Activated naive CD8-positive, alpha-beta T cell (primary cell): ENCODE measurements around the gene MTMR2.
"Not testable (repeated sequence)": the region's sequence is repeated elsewhere in the genome, so short reads cannot be mapped to it uniquely, and the experiment has no call there.

Source experiments
- H3K27ac Mint-ChIP-seq: one replicate; pipeline ENCODE4 v1.8.0; 2021; ENCODE audit warnings: mixed read lengths
- H3K27me3 Mint-ChIP-seq: one replicate; pipeline ENCODE4 v1.8.0; 2021; ENCODE audit warnings: mixed read lengths
- H3K36me3 Mint-ChIP-seq: one replicate; pipeline ENCODE4 v1.8.0; 2021; ENCODE audit warnings: mixed read lengths
- H3K4me1 Mint-ChIP-seq: one replicate; pipeline ENCODE4 v1.8.0; 2021; ENCODE audit warnings: low read depth, mixed read lengths
- H3K4me3 Mint-ChIP-seq: one replicate; pipeline ENCODE4 v1.8.0; 2021; ENCODE audit warnings: mild to moderate bottlenecking, mixed read lengths
- H3K9me3 Mint-ChIP-seq: one replicate; pipeline ENCODE4 v1.8.0; 2021; ENCODE audit warnings: low read depth, mixed read lengths

Gene MTMR2

DNA sequence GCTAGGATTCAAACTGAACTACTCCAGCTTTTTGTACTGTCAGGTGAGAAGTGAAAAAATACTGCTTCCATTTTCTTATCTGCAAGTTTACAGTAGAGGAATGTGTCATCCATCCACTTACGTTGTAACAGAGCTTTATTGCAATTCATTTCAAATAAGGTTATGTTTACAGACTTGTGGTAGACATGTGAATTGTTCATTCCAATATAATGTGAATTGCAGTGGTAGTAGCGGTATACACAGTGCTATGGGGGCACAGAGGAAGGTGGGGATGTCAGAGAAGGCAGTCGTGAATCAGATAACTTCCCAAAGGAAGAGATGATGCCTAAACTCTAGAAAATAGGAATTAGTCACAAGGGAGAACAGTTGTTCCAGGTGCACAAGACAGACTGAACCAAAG, 91.1 kb downstream of the MTMR2 start:
- no peaks in the 10 kb centered on the region for H3K27me3 Mint-ChIP-seq
- H3K27ac Mint-ChIP-seq, result peak overlapping the region; percentile 34
- peaks cover 5% of the 10 kb centered on the region for H3K4me1 Mint-ChIP-seq
- no peaks in the 10 kb centered on the region for H3K9me3 Mint-ChIP-seq
- peaks cover 6% of the 10 kb centered on the region for H3K36me3 Mint-ChIP-seq
- H3K4me3 Mint-ChIP-seq, result no peak overlapping the region

DNA sequence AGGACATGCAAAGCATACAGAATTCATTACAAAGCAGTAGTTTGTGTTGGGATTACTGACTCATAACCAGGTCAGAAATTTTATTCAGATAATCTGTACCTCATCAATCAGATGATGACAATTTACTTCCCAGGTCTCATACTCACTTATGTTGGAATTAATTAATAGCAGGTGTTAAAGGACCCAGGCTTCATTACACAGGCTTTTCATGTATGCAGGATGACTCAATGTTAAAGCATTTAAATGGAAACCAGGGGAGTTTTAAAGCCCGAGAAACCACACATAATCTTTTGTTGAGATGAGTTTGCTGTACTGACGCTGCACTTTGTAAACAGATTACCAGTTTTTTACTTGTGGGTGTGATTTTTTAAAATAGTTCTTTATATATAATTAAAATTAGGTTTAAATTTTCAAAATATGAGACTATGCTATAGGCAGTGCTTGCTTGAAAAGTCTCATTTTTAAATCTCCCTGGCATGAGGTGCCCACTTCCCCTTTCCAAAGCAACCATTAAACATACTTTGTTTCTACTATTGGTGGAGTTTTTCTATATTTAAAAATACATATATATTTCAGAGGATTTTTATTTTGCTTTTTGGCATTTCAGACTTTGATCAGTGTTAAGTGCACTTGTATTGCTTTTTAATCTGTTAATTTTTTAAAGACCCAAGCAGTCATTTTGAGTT, 92.6 kb downstream of the MTMR2 start:
- Mint-ChIP-seq H3K4me1 (peaks cover 5% of the 10 kb centered on the region), H3K9me3 (no peaks in the 10 kb centered on the region), H3K36me3 (peaks cover 6% of the 10 kb centered on the region), H3K27ac (peak overlapping the region; percentile 46), H3K4me3 (no peak overlapping the region), H3K27me3 (no peaks in the 10 kb centered on the region)

DNA sequence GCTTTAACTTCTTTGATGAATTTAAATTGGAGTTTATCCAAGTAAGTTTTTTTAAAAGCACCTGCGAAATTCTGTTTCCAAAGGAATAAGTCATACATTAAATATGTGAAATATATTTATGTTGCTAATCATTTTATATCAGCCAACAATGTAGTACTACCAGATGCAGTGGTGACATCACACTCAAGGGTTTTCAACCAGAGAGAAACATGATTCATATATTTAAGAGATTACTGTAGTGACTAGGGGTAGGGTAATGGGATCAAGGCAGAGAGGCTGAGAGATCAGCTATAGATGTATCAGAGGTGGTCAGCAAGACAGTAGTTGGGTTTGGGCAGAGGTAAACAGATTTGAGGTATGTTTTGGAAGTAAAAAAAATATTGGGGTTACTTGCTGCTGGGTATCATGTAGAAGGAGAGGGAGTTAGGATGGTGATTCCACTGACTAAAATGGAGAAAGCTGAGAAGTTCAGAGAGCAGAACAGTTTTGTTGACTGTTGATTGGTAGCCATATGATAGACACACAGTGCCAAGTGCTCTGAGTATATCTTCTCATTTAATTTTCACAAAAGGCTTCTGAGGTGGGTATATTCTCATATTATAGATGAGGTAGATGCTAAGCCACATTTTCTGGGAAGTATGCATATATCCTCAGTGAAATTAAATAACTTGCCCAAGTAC, 94.2 kb downstream of the MTMR2 start:
- peaks cover 11% of the 10 kb centered on the region for H3K36me3 Mint-ChIP-seq
- H3K27me3 Mint-ChIP-seq, result no peaks in the 10 kb centered on the region
- H3K9me3 Mint-ChIP-seq, result no peaks in the 10 kb centered on the region
- H3K4me3 Mint-ChIP-seq, result no peak overlapping the region
- H3K27ac Mint-ChIP-seq, result peak overlapping the region; percentile 55
- H3K4me1 Mint-ChIP-seq, result peaks cover 5% of the 10 kb centered on the region

DNA sequence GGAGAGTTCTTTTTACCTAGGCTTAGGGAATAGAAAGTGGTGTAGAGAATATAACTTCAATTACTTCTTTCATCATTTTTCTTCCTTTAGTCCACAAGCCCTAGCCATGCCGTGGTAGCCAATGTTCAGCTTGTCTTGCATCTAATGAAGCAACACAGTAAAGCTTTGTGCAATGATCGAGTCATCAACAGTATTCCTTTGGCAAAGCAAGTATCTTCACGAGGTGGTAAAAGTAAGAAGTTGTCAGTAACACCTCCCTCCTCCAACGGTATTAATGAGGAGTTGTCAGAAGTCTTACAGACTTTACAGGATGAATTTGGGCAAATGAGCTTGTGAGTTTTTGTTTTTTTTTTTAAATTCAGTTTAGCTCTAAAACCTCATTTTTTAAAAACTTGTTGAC, 96.2 kb downstream of the MTMR2 start:
- no peak overlapping the region for H3K4me3 Mint-ChIP-seq
- peak overlapping the region; percentile 52 for H3K27ac Mint-ChIP-seq
- peaks cover 5% of the 10 kb centered on the region for H3K4me1 Mint-ChIP-seq
- no peaks in the 10 kb centered on the region for H3K27me3 Mint-ChIP-seq
- no peaks in the 10 kb centered on the region for H3K9me3 Mint-ChIP-seq
- H3K36me3 Mint-ChIP-seq, result peaks cover 11% of the 10 kb centered on the region

DNA sequence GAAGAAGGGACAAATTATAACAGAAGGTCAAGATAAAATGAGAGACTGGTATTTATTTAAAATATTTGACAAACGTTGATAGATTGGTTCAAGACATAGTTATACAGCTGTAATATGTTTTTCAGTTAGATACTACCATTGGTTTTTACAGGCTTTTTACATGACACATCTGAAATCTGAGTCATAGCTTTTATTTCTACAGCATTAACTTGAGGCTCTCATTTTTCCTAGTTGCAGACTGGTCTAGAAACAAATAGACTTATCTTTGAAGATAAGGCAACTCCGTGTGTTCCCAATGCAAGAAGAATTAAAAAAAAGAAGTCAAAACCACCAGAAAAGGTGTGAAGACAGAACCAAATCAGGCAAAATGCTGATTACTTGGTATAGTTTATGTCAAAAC, 102.3 kb downstream of the MTMR2 start:
- no peaks in the 10 kb centered on the region for H3K4me1 Mint-ChIP-seq
- no peaks in the 10 kb centered on the region for H3K27me3 Mint-ChIP-seq
- peaks cover 11% of the 10 kb centered on the region for H3K36me3 Mint-ChIP-seq
- H3K9me3 Mint-ChIP-seq, result no peaks in the 10 kb centered on the region
- H3K27ac Mint-ChIP-seq, result peak overlapping the region; percentile 68
- H3K4me3 Mint-ChIP-seq, result no peak overlapping the region

DNA sequence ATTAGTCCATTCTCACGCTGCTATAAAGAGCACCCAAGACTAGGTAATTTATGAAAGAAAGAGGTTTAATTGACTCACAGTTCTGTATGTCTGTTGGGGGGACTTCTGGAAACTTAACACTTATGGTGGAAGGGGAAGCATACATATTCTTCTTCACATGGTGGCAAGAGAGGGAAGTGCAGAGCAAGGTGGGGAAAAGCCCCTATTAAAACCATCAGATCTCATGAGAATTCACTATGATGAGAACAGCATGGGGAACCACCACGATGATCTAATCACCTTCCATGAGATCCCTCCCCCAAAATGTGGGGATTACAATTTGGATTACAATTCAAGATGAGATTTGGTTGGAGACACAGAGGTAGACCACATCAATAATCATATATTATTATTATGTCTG, 107.9 kb downstream of the MTMR2 start:
- Mint-ChIP-seq H3K36me3 (peaks cover 3% of the 10 kb centered on the region), H3K4me3 (no peak overlapping the region), H3K27me3 (no peaks in the 10 kb centered on the region), H3K9me3 (no peaks in the 10 kb centered on the region), H3K4me1 (peaks cover 2% of the 10 kb centered on the region), H3K27ac (no peak overlapping the region)

DNA sequence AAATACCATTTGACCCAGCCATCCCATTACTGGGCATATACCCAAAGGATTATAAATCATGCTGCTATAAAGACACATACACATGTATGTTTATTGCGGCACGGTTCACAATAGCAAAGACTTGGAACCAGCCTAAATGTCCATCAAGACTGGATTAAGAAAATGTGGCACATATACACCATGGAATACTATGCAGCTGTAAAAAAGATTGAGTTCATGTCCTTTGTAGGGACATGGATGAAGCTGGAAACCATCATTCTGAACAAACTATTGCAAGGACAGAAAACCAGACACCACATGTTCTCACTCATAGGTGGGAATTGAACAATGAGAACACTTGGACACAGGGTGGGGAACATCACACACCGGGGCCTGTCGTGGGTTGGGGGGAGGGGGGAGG, 112.9 kb downstream of the MTMR2 start:
- H3K27ac Mint-ChIP-seq, H3K27me3 Mint-ChIP-seq, H3K36me3 Mint-ChIP-seq, H3K9me3 Mint-ChIP-seq, H3K4me1 Mint-ChIP-seq, H3K4me3 Mint-ChIP-seq: not testable (repeated sequence)

DNA sequence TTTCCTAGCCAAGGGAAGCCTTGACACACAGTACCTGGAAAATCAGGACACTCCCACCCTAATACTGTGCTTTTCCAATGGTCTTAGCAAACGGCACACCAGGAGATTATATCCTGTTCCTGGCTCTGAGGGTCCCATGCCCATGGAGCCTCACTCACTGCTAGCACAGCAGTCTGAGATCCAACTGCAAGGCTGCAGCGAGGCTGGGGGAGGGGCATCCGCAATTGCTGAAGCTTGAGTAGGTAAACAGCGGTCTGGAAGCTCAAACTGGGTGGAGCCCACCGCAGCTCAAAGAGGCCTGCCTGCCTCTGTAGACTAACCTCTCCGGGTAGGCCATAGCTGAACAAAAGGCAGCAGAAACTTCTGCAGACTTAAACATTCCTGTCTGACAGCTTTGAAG, 117.4 kb downstream of the MTMR2 start:
- not testable (repeated sequence) for H3K27me3 Mint-ChIP-seq, H3K9me3 Mint-ChIP-seq, H3K4me1 Mint-ChIP-seq, H3K4me3 Mint-ChIP-seq, H3K27ac Mint-ChIP-seq
- H3K36me3 Mint-ChIP-seq, result peaks cover 14% of the 10 kb centered on the region

DNA sequence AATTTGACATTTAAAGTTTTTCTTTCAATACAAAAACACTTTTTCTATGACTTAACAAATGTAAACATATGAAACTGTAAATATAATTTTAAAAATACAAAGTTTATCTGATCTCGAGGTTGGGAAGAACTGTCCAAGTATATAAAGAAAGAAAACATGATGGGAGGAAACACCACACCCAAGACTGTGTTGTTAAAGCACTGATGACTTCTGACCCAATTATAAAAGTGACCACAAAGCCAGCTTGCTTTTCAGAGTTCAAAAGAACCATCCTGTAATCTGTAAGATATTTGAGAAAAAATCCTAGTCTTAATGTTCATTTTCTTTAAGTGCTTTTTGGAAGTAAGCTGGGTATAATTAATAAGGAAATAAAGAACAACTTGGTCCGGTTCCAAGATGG, 118.0 kb downstream of the MTMR2 start:
- peaks cover 2% of the 10 kb centered on the region for H3K4me1 Mint-ChIP-seq
- no peaks in the 10 kb centered on the region for H3K27me3 Mint-ChIP-seq
- H3K9me3 Mint-ChIP-seq, result peaks cover 6% of the 10 kb centered on the region
- no peak overlapping the region for H3K4me3 Mint-ChIP-seq
- H3K36me3 Mint-ChIP-seq, result peaks cover 15% of the 10 kb centered on the region
- no peak overlapping the region for H3K27ac Mint-ChIP-seq

DNA sequence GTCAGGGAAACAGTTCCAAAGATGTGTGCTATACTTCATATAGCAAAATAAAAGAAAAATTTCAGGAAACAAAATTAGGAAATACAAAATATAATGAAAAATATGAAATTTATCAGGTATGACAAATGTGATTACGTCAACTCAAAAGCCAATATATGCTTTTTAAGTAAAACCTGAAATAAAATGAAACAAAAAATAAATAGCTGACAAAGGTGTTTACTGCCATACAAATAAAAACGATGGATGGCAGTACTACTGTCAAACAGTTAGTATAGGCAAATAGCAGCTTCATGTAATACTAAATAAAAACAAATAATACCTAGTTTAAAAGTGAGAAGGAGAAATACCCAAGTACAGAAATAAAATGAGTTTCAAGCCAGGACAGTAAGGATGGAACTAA, 119.9 kb downstream of the MTMR2 start:
- Mint-ChIP-seq H3K9me3 (no peaks in the 10 kb centered on the region), H3K4me1 (peaks cover 11% of the 10 kb centered on the region), H3K27me3 (no peaks in the 10 kb centered on the region), H3K27ac (no peak overlapping the region), H3K36me3 (peaks cover 24% of the 10 kb centered on the region), H3K4me3 (no peak overlapping the region)

DNA sequence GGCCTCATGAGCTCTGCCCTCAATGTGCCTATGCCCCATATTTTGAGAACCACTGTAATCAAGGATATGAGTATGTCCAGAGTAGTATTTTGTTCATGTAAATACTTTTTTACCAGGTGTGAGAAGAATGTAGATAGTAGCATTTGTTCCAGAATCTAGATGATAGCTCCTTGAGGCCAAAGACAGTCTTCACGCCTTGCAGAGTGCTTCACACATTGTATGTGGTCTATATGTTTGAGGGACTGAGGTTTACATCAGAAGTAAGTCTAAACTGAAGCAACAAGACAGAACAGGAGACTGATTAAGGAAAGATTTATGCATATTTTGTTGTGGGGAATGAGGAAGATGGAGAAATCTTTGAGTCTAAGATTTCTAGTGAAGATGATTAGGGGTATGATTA, 121.1 kb downstream of the MTMR2 start:
- no peak overlapping the region for H3K4me3 Mint-ChIP-seq
- no peaks in the 10 kb centered on the region for H3K27me3 Mint-ChIP-seq
- peaks cover 16% of the 10 kb centered on the region for H3K4me1 Mint-ChIP-seq
- peaks cover 24% of the 10 kb centered on the region for H3K36me3 Mint-ChIP-seq
- no peaks in the 10 kb centered on the region for H3K9me3 Mint-ChIP-seq
- peak overlapping the region; percentile 30 for H3K27ac Mint-ChIP-seq

DNA sequence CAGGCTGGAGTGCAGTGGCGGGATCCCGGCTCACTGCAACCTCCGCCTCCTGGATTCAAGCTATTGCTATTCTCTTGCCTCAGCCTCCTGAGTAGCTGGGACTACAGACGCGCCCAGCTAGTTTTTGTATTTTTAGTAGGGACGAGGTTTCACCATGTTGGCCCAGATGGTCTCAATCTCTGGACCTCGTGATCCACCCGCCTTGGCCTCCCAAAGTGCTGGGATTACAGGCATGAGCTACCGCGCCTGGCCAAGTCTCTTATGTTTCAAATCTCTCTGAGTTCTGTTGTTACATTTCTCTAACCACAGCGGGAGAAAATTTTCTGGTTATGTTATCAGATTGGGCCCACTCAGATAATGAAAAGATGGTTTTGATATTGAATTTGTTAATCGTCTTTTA, 123.5 kb downstream of the MTMR2 start:
- Mint-ChIP-seq H3K4me1 (peaks cover 27% of the 10 kb centered on the region), H3K27me3 (no peaks in the 10 kb centered on the region), H3K27ac (no peak overlapping the region), H3K9me3 (no peaks in the 10 kb centered on the region), H3K4me3 (no peak overlapping the region), H3K36me3 (peaks cover 23% of the 10 kb centered on the region)

DNA sequence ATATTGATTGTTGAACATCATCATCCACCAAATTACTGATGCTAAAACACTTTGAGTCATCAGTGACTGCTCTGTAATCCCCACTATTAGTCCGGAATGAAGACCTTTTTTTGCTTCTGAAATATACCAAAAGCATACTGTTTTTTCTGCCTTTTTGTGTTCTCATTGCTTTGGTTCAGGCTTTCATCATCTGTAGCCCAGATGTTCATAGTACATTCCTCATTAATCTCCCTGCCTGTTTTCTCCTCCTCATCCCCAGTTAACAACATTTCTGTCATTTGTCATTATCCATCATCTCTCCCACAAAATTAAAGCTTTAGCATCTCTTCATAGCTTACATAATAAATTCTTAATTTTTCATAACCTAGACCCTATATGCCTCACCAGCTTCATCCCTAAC, 124.4 kb downstream of the MTMR2 start:
- Mint-ChIP-seq H3K9me3 (no peaks in the 10 kb centered on the region), H3K27ac (no peak overlapping the region), H3K27me3 (no peaks in the 10 kb centered on the region), H3K4me3 (no peak overlapping the region), H3K36me3 (peaks cover 23% of the 10 kb centered on the region), H3K4me1 (peaks cover 35% of the 10 kb centered on the region)

DNA sequence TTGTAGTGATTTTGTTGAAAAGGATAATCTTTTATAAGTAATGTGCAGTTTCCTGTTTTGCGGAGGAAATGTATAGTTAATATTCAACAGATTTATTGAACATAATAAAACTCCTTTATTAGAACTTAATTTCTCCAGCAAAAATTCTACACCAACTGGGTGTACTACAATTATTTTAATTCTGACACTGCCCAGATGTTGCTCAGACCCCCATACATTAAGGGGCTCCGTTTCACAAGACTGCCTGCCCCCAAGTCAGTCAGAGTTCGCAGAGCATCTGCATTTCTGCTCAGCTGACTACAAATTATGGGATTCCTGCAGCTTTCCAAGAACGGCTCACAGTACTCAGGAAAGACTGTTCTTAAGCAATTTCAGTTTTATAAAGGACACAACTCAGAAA, 127.4 kb downstream of the MTMR2 start:
- Mint-ChIP-seq H3K27me3 (no peaks in the 10 kb centered on the region), H3K27ac (no peak overlapping the region), H3K4me1 (peaks cover 62% of the 10 kb centered on the region), H3K9me3 (no peaks in the 10 kb centered on the region), H3K36me3 (peaks cover 15% of the 10 kb centered on the region), H3K4me3 (no peak overlapping the region)

DNA sequence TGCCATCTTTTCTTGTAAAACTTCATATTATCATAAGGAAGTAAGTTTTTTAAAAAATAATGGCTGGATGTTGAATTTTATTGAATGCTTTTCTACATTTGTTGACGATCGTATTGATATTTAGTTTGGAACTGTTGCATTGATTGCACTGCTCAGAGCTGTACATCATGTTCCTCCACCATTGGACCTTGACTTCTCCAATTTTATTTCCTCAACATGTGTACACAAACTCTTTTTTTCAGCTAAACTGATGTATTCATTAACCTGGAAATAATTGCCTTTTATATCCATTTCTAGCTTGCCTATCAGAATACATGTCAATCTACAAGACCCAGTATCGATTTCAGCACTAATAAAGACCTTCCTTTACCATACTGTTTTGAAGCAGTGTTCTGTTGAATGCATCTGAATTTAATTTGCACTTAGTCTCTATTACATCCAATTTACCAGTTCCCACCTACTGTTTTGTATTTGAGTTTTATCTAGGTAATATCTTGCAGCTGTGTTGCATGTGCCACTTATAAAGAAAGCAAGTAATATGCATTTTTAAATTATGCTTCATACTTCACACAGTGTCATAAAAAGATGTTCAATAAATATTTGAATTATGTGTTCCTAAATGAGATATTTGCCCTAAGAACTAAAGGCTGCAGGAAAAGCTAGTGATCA, 128.1 kb downstream of the MTMR2 start:
- H3K27me3 Mint-ChIP-seq, result no peaks in the 10 kb centered on the region
- H3K9me3 Mint-ChIP-seq, result no peaks in the 10 kb centered on the region
- peaks cover 67% of the 10 kb centered on the region for H3K4me1 Mint-ChIP-seq
- no peak overlapping the region for H3K27ac Mint-ChIP-seq
- H3K36me3 Mint-ChIP-seq, result peaks cover 14% of the 10 kb centered on the region
- H3K4me3 Mint-ChIP-seq, result no peak overlapping the region
